Bone marrow (tissue), 2 donors: Measurements from ENCODE around the gene BCAN.
"Not testable (repeated sequence)": the region's sequence is repeated elsewhere in the genome, so short reads cannot be mapped to it uniquely, and the experiment has no call there.

Experiments
- DNase-seq, 2 donors: peaks; one replicate each; lab custom pipeline; 2025; lab: John Stamatoyannopoulos, UW

Gene BCAN

GRCh38 chr1:156618853-156619581, 22.9 kb upstream of the BCAN start, which contains the start of gene HAPLN2:
Gene HAPLN2, plus strand, starts transcription at chr1:156619415. Its CDS starts 4,076 bp downstream, at chr1:156623491.
- DNase-seq, result no peak

DNA sequence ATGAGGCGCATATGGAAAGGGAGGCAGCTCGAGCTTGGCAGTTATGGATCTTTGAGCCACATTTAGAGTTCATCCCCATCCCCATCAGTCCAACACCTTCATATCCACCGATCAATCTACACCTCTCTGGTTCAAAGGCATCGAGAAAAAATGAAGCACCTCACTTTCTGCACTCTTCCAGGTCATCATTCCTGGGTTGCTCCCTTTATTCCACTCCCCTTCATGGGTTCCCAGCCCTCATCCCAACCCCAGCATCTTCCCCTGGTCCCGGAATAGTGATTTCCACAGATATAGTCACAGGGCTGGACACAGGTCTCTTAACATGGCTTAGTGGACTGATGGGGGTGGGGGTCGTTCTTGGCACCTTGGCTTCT, 22.3 kb upstream of the BCAN start:
- DNase-seq, result no peak

GRCh38 chr1:156622581-156623297, 19.2 kb upstream of the BCAN start:
- DNase-seq, result no peak

DNA sequence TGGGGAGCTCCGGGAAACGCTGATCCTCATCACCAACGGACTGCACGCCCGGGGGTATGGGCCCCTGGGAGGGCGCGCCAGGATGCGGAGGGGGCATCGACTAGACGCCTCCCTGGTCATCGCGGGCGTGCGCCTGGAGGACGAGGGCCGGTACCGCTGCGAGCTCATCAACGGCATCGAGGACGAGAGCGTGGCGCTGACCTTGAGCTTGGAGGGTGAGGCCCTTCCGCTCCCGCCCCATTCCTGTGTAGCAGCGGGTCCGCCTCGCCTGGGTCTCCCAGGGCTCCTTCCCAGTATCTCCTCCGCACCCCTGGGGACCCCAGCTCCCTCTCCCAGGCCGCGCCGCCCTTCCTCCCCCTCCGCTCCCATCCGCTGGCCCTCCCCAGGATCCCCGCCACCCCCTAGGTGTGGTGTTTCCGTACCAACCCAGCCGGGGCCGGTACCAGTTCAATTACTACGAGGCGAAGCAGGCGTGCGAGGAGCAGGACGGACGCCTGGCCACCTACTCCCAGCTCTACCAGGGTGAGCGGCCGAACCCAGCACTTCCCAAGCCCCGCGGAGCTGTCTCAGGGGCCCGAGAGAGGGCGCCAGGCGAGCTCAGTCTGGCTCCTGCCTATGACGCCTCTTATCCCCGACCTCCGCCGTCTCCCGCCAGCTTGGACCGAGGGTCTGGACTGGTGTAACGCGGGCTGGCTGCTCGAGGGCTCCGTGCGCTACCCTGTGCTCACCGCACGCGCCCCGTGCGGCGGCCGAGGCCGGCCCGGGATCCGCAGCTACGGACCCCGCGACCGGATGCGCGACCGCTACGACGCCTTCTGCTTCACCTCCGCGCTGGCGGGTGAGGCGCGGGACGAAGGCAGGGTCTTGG, 17.7 kb upstream of the BCAN start:
- no peak for DNase-seq

- DNase-seq, result no peak
These were observed 17.0 kb upstream of the BCAN start for GRCh38 chr1:156624814-156625435.

DNA sequence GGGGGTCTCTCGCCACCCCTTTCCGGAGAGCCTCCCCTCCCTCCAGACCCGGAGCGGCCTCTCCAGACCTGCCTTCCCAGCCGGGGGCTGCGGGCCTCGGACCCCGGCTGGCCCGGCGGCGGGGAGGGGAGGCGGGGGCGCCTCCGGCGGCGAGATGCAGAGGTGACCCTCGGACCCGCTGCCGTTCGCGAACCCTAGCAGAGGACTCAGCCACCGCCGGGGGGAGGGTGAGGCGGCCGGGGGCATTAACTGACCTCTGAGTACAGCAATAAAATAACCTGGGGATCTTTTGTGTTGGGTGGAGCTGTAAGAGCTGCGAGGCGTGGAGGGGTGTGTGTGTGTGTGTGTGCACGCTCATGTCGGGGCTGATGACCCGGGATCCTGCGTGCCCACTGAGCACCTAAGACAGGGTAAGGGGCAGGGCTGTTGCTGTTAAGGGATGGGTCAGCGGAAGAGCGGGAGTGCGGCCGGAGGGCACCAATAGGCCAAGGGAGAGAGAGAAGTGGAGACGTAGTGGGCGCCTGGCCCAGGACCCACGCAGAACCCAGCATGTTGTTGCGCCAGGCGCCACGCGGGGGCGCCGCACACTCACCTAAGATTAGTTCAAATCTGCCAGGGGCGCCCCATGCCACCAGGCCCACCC, 16.4 kb upstream of the BCAN start:
- peak; percentile 27 to 53 for DNase-seq

DNA sequence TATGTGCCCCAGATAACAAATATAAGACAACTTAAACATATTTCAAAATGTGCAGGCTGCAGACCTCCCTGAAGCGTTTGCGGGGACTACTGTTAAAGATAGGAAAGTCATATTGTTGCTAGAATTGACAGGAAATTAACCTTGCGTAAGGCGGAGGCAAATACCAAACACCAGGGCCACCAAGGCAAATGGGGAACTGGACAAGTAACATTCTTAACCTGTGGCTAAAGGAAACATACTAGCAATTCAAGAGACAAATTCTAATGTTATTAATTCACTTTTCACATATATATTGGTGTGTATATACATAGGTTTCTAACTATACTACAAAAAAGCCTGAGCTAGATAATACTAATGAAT, 15.9 kb upstream of the BCAN start:
- no peak for DNase-seq

- no peak for DNase-seq
These were observed 14.5 kb upstream of the BCAN start for GRCh38 chr1:156627313-156627880.

- no peak for DNase-seq
These were observed 12.0 kb upstream of the BCAN start for GRCh38 chr1:156629823-156630449.

- DNase-seq, result not testable (repeated sequence)
These were observed 10.8 kb upstream of the BCAN start for GRCh38 chr1:156631152-156631551.

DNA sequence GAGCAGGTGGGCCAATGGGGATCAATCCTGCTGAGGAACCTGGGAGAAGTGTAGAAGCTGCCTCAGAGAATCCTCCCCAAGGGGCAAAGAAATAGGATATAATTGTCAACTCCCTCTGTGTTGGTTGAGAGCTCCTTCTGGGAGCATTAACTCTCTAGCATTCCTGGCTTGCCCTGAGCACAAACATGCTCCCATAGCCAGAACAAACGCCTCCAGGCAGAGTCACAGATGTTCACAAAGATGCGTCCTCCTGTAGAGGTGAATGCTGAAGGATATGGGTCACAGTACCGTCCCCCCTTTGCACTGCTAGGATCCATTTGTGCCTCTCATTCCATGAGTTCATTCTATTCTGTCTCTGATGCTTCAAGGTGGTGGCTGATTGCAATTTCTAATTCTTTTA, 9.6 kb upstream of the BCAN start:
- no peak for DNase-seq

DNA sequence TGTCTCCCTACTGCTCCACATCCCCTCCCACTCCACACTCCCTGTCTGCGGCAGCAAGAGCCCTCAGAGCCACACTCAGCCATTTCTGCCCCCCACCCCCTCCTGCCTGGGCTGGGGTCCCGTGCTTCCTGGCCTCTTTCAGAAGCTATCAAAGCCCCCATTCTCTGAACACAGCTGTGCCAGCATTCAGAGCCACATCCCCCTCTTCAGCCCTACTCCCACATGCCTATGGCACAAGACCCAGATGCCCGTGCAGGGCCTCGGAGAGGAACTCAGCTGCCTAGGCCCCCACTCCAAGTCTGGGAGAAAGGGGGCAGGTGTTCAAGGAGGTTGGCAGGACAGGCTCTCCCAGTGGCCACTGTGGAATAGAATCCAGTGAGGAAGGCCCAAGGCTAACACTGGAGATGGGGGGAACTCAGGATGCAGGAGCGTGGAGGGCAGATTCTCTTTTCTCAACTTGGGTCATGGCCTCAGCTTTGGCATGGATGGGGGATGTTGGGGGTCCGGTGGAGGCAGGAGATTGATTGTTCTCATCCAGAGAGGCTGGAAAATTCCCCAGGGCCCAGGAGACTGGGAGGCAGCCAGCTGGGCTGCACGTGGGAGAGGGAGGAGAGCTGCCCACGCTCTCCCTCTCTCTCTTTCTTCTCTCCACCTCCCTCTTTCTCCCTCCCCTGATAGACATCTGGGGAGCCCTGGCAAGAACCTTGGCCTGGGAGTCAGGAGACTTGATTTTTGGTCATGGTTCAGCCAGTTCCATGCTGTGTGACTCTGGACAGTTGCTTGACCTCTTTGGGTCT, 3.5 kb upstream of the BCAN start:
- no peak for DNase-seq

DNA sequence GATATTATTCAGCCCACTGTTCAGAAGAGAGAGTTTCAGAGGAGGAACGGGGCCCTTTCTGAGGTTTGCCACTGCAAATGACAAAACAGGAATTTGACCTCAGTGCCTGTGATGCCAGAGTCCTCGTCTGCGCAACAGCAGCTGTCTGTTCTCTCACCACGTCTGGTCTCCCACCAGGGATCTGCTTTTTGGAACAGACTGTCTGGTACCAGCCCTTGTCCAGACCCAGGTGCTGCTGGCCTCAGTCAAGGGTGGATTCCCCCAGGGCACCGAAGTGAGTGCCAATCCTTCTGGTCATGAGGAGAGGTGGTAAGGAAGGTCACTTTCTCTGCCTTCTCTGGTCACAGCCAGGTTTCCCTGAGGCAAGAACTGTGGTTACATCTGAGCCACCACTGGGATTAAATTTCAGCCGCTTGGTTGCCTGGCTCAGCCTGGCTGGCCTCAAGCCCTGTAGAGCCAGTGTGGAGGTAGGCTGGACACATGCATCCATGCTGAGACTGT, 2.3 kb upstream of the BCAN start:
- DNase-seq, result no peak

- DNase-seq, result no peak
These were observed 843 bp upstream of the BCAN start for GRCh38 chr1:156640842-156641706.

- no peak for DNase-seq
These were observed 540 bp downstream of the BCAN start for GRCh38 chr1:156642265-156643048.

GRCh38 chr1:156643049-156643777, 1.3 kb downstream of the BCAN start:
- DNase-seq, result no peak

DNA sequence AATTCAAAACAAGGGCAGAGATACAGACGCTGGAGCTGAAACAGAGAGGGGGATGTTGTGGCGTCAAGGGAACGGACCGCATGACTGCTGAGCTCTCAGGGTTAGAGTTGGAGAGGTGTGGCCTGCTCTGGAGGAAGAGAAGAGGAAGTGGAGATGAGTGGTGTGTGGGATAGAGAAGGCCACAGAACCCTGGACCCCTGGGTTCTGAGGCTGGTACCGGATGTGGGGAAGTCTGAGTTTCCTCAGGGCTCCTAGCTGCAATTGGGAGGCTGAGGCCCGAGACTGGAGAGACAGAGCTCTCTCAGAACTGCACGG, 1.8 kb downstream of the BCAN start:
- peak in 1 of 2 donors; percentile 39 for DNase-seq

DNA sequence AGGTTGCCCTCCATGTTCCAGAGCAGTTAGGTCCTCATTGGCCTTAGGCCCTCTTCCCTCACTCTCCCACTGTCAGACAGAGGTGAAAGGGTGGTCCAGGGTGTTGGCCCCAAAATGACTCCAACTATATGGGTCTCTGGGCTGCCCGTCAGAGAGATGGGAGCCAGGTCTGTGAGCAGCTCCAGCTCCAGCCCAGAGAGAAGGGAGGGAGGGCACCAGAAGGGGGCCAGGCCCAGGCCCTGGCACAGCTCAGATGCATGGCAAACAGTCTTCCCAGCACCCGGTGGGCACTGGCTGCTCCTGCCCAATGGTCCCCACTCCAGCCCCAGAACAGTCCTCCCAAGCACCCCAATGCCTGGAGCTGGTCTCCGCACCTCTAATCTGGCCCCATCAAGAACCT, 2.2 kb downstream of the BCAN start:
- no peak for DNase-seq
